Mucosa of rectum (tissue), 2 donors: ENCODE data around the gene OGFR.
"Not testable (repeated sequence)": the region's sequence is repeated elsewhere in the genome, so short reads cannot be mapped to it uniquely, and the experiment has no call there.

Source experiments
- H3K27ac ChIP-seq, 2 donors: one replicate each; pipeline ENCODE4 v1.7.0; 2013; ENCODE audit warnings: inconsistent platforms in 2 of 2, low read depth in 2 of 2, low read length in 2 of 2
- H3K27me3 ChIP-seq, 2 donors: one replicate each; pipeline ENCODE4 v1.7.0; 2013; ENCODE audit warnings: low read length in 2 of 2; ENCODE audit not compliant: control insufficient read depth in 2 of 2, insufficient read depth in 2 of 2
- H3K36me3 ChIP-seq, 2 donors: one replicate each; pipeline ENCODE4 v1.7.0; 2013; ENCODE audit warnings: low read length in 2 of 2; ENCODE audit not compliant: control insufficient read depth in 2 of 2, insufficient read depth in 2 of 2
- H3K4me1 ChIP-seq, 2 donors: one replicate each; pipeline ENCODE4 v1.7.0; 2013; ENCODE audit warnings: low read length in 2 of 2, mild to moderate bottlenecking in 1 of 2; ENCODE audit not compliant: control insufficient read depth in 2 of 2, insufficient read depth in 2 of 2
- H3K4me3 ChIP-seq, 2 donors: one replicate each; pipeline ENCODE4 v1.7.0; 2013; ENCODE audit warnings: low read length in 2 of 2
- H3K9ac ChIP-seq, 2 donors: one replicate each; pipeline ENCODE4 v1.7.0; 2013; ENCODE audit warnings: low read length in 2 of 2, low read depth in 1 of 2, mild to moderate bottlenecking in 1 of 2
- H3K9me3 ChIP-seq, 2 donors: one replicate each; pipeline ENCODE4 v1.7.0; 2013; ENCODE audit warnings: low read length in 2 of 2; ENCODE audit not compliant: control insufficient read depth in 2 of 2
- donor health status: healthy.
- donor health status: Normal muscosa, but diverticular disease.

The OGFR gene

GRCh38 chr20:62852196-62852595 lies 47.6 kb downstream of the OGFR start:
- no peak overlapping the region for H3K9ac ChIP-seq
- H3K4me3 ChIP-seq, result no peak overlapping the region
- H3K27ac ChIP-seq, result no peak overlapping the region
- H3K36me3 ChIP-seq, result peaks cover 13% of the 10 kb centered on the region in 2 donors
- H3K4me1 ChIP-seq, result peaks cover 0 to 3% of the 10 kb centered on the region in 2 donors
- no peaks in the 10 kb centered on the region for H3K27me3 ChIP-seq
- no peaks in the 10 kb centered on the region for H3K9me3 ChIP-seq

GRCh38 chr20:62852841-62853240 lies 48.2 kb downstream of the OGFR start:
- H3K27me3 ChIP-seq, result no peaks in the 10 kb centered on the region
- peaks cover 13 to 16% of the 10 kb centered on the region in 2 donors for H3K36me3 ChIP-seq
- H3K9ac ChIP-seq, result no peak overlapping the region
- H3K27ac ChIP-seq, result no peak overlapping the region
- H3K4me3 ChIP-seq, result no peak overlapping the region
- no peaks in the 10 kb centered on the region for H3K4me1 ChIP-seq
- H3K9me3 ChIP-seq, result no peaks in the 10 kb centered on the region

- not testable (repeated sequence) for H3K27ac ChIP-seq, H3K9ac ChIP-seq, H3K4me3 ChIP-seq, H3K27me3 ChIP-seq, H3K4me1 ChIP-seq, H3K9me3 ChIP-seq
- peaks cover 13 to 16% of the 10 kb centered on the region in 2 donors for H3K36me3 ChIP-seq
These were observed 48.7 kb downstream of the OGFR start for GRCh38 chr20:62853304-62853703.

GRCh38 chr20:62854121-62854520 lies 49.5 kb downstream of the OGFR start:
- Histone ChIP-seq H3K4me3 (no peak overlapping the region), H3K27ac (no peak overlapping the region), H3K4me1 (no peaks in the 10 kb centered on the region), H3K9ac (no peak overlapping the region), H3K27me3 (no peaks in the 10 kb centered on the region), H3K36me3 (peaks cover 13 to 16% of the 10 kb centered on the region in 2 donors), H3K9me3 (no peaks in the 10 kb centered on the region)

- H3K36me3 ChIP-seq, result peaks cover 13 to 16% of the 10 kb centered on the region in 2 donors
- H3K27ac ChIP-seq, result no peak overlapping the region
- H3K4me3 ChIP-seq, result no peak overlapping the region
- H3K9me3 ChIP-seq, result no peaks in the 10 kb centered on the region
- H3K9ac ChIP-seq, result no peak overlapping the region
- H3K27me3 ChIP-seq, result no peaks in the 10 kb centered on the region
- H3K4me1 ChIP-seq, result no peaks in the 10 kb centered on the region
These were observed 50.5 kb downstream of the OGFR start for GRCh38 chr20:62855120-62855519.

GRCh38 chr20:62856931-62857619 lies 52.4 kb downstream of the OGFR start:
- no peaks in the 10 kb centered on the region for H3K27me3 ChIP-seq
- no peaks in the 10 kb centered on the region for H3K9me3 ChIP-seq
- H3K9ac ChIP-seq, result no peak overlapping the region
- no peak overlapping the region for H3K4me3 ChIP-seq
- no peak overlapping the region for H3K27ac ChIP-seq
- peaks cover 13 to 14% of the 10 kb centered on the region in 2 donors for H3K36me3 ChIP-seq
- peaks cover 5 to 8% of the 10 kb centered on the region in 2 donors for H3K4me1 ChIP-seq

DNA sequence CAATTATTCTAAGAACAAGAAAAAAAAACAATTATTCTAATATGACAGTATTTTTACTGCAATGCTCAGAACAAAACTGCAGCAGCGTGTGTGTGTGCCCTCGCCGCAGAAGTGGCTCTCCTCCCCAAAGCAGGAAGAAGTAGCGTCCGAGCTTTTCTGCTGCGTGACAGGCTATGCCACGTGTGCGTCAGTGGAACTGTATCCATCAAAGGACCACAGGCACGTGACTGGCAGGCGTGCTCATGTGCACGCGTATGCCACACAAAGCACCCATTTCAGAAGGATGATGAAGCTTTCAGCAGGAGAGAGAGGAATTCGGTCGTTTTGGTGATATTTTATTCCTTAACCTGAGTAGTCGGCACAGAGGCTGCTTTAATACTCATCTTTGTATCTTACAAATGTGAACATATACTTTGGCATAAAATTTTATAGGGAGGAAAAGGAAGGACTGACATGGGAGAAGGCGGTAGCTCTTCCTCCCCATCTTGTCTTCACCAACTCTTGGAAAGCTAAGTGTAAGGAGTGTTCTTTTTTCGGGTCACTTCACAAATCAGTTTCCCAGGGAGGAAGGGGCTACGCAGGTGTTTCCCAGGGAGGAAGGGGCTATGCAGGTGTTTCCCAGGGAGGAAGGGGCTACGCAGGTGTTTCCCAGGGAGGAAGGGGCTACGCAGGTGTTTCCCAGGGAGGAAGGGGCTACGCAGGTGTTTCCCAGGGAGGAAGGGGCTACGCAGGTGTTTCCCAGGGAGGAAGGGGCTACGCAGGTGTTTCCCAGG lies 53.6 kb downstream of the OGFR start:
- H3K9ac ChIP-seq, result no peak overlapping the region
- no peaks in the 10 kb centered on the region for H3K9me3 ChIP-seq
- peaks cover 7 to 8% of the 10 kb centered on the region in 2 donors for H3K4me1 ChIP-seq
- H3K4me3 ChIP-seq, result no peak overlapping the region
- H3K36me3 ChIP-seq, result peaks cover 5 to 7% of the 10 kb centered on the region in 2 donors
- H3K27ac ChIP-seq, result no peak overlapping the region
- no peaks in the 10 kb centered on the region for H3K27me3 ChIP-seq

DNA sequence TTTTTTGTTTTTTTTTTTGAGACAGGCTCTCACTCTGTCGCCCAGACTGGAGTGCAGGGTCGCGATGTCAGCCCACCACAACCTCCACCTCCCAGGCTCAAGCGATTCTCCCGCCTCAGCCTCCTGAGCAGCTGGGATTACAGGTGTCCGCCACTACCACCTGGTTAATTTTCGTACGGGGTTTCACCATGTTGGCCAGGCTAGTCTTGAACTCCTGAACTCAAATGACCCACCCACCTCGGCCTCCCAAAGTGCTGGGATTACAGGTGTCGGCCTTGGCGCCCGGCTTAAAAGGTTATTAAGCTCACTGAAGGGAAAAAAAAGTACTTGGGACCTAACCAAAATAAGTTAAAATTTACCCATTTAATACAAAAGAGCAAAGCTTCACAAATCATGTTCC lies 55.1 kb downstream of the OGFR start:
- no peak overlapping the region for H3K4me3 ChIP-seq
- peaks cover 7 to 8% of the 10 kb centered on the region in 2 donors for H3K4me1 ChIP-seq
- H3K27me3 ChIP-seq, result no peaks in the 10 kb centered on the region
- no peaks in the 10 kb centered on the region for H3K9me3 ChIP-seq
- peaks cover 5 to 7% of the 10 kb centered on the region in 2 donors for H3K36me3 ChIP-seq
- no peak overlapping the region for H3K9ac ChIP-seq
- H3K27ac ChIP-seq, result no peak overlapping the region

DNA sequence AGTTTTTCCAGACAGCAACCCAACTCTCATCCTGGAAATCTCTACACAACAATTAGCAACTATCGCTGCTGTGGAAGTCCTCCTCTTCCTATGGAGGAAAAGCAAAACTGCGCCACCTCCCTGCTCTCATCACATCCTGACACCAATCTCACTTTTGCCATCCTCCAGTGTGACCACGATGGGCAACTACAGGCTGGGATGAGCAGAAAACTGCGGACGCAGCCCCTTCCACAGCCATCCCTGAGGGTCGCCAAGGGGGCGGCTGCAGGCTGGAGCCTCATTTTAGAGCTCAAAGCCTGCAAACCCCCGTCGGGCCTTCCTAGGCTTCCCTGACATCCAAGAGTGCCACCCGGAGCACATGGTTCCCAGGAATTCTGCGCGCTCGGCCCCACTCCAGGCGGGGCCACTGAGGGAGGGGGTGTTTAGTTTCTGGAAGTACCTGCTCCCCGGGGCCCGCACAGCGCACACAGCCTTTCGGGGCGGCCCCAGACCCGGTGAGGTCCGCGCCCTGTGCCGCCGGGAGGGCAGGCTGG lies 55.8 kb downstream of the OGFR start:
- Histone ChIP-seq H3K9ac (no peak overlapping the region), H3K27ac (no peak overlapping the region), H3K9me3 (no peaks in the 10 kb centered on the region)

More for the DNA sequence above, 55.8 kb downstream of the OGFR start:
- H3K4me1 ChIP-seq, result peaks cover 7 to 8% of the 10 kb centered on the region in 2 donors
- H3K36me3 ChIP-seq, result peaks cover 5 to 7% of the 10 kb centered on the region in 2 donors
- H3K4me3 ChIP-seq, result no peak overlapping the region
- no peaks in the 10 kb centered on the region for H3K27me3 ChIP-seq
